ENCODE results near the gene TBCD.

- TF ChIP-seq EZH2 (IDR thresholded peaks at IDR 0.05): no peak
- no peak for TF ChIP-seq POLR2AphosphoS5 (IDR thresholded peaks at IDR 0.05; ENCODE audit: borderline replicate concordance, low read depth, low read length)
These were observed 108.9 kb downstream of the TBCD start for GRCh38 chr17:82860606-82861392.
